GM18951 (cell line): Measurements from ENCODE around the gene COG5.

ENCODE experiments used
- POLR2A ChIP-seq: IDR thresholded peaks from 4 replicates; pipeline ENCODE4 v1.6.1; 2011; ENCODE audit warnings: mild to moderate bottlenecking; ENCODE audit not compliant: insufficient read length, insufficient read depth; ENCODE audit errors: extremely low read depth
- in situ Hi-C: fragments of 300-500 bp; cut with MboI; formaldehyde crosslinking; loops from one replicate; pipeline ENCODE4 v1.12.0; 2022; ENCODE audit warnings: low sequenced_read_pairs, mixed read lengths, inconsistent platforms; ENCODE audit not compliant: unreplicated experiment

The COG5 gene

DNA sequence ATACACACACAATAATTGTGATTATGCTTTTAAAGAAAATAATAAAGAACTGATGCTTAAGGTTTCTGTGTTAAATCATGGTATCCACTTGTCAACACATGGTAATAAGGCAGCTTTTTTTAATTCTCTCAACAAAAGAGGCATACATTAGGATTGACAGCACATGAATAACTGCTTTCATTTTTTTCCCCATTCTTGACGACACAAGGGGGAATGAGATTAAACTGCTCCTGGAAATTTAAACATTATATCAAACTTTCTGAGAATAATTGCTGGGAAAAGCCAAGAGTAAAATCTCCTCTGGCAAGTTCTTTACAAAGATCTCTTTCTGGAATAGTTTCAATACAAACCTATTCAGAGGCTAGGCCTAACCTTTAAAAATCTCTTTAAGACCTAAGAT lies 192.9 kb downstream of the COG5 start:
- in situ Hi-C loops: no loop called here
- no peak for TF ChIP-seq POLR2A

GRCh38 chr7:107364787-107365186 lies 198.9 kb downstream of the COG5 start:
- no peak for TF ChIP-seq POLR2A
- in situ Hi-C loops: no loop called here

- in situ Hi-C loops: no loop called here
- TF ChIP-seq POLR2A: no peak
These were observed 204.0 kb downstream of the COG5 start for GRCh38 chr7:107359520-107360316.

DNA sequence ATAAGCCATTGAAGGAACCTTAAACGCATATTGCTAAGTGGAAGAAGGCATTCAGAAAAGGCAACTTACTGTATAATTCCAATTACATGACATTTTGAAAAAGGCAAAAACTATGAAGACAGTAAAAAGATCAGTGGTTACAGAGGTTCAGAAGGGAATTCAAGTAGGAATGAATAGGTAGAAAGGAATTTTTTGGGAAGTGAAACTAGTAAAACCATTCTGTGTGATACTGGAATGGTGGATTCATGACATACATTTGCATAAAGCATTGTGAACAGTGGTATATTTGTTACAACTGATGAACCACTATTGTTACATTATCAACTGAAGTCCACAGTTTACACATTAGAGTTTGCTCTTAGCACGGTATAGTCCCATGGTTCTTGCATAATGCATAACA lies 208.1 kb downstream of the COG5 start:
- no peak for TF ChIP-seq POLR2A
- in situ Hi-C loops: no loop called here

DNA sequence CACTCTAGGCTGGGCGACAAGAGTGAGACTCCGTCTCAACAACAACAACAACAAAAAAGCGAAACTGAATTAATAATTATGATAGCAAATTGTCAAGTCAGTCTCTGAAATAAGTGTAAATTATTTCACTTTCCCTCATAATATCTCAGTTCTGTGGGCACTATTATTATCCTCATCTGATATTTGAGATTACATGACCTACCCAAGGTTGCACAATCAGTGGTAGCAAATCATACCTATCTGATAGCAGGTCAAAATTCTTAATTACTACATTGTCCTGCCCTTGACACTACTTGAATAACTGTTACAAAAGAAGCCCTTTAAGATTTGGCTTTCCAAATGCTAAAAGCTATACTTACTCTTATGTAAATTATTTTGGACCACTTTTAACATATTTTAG lies 209.1 kb downstream of the COG5 start:
- no peak for TF ChIP-seq POLR2A
- in situ Hi-C loops: no loop called here

DNA sequence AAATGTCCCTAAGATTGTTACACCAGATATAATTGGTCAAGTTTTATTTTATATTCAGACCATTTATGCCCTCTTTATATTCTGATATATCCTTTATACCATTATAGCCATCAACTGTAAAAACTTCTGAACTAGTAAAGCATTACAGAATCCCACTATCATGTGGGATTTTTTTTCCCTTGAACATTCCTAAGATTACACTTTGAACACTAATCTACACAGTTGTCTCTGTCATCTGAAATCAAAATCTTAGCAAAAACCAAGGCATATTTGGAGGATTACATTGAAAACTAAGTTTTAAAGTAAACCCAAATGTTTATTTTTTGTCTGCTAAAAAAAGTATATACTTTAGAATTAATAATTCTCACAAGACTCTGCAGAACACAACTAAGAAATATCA lies 210.0 kb downstream of the COG5 start:
- no peak for TF ChIP-seq POLR2A

DNA sequence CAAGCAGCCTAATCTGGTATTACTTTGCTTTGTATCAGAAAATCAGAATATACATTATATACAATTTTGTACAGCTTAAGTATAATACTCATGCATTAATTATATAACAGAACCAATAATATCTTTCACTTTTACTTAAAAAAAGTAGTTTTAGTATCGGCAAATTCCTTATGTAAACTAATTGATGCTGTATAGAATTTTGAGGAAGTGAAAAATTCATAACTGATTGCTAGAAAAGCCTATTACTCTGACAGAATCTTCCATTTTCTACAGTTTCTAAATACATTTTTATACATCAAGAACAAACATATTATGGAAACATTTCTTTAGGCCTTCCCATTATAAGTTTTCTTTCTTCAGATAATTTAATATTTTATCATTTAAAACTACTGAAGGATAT lies 217.8 kb downstream of the COG5 start:
- in situ Hi-C loops: no loop called here
- no peak for TF ChIP-seq POLR2A

More for the DNA sequence above, 210.0 kb downstream of the COG5 start:
- in situ Hi-C loops: no loop called here

DNA sequence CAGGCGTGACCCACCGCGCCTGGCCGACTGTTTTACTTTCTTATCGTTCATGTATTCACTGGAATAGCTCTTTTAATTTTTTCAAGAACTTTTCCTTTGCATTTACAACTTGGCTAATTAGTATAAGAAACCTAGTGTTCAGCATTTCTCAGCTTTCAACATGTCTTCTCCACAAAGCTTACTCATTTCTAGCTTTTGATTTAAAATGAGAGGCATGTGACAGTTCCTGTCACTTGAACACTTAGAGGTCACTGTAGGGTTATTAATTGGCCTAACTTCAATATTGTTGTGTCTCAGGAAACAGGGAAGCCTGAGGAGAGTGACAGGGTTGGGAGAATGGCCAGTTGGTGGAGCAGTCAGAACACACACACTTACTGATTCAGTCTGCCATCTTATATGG lies 218.9 kb downstream of the COG5 start:
- in situ Hi-C loops: no loop called here
- TF ChIP-seq POLR2A: no peak

- TF ChIP-seq POLR2A: no peak
- in situ Hi-C loops: no loop called here
These were observed 219.4 kb downstream of the COG5 start for GRCh38 chr7:107344286-107344685.

DNA sequence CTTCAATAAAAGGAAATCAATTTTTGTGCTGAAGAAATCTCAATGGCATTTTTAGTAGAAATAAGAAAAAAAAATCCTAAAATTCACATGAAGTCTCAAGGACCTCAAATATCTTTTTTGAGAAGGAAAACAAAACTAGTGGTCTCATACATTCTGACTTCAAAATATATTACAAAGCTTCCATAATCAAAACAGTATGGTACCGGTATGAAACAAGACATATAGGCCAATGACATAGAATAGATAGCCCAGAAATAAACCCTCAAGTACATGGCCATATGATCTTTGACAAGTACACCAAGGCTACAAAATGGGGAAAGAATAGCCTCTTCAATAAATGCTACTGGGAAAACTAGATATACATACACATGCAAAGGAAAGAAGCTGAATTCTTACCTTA lies 225.6 kb downstream of the COG5 start:
- in situ Hi-C loops: no loop called here

GRCh38 chr7:107332488-107333269 lies 231.0 kb downstream of the COG5 start:
- in situ Hi-C loops: no loop called here

More for the DNA sequence above, 225.6 kb downstream of the COG5 start:
- TF ChIP-seq POLR2A: no peak

DNA sequence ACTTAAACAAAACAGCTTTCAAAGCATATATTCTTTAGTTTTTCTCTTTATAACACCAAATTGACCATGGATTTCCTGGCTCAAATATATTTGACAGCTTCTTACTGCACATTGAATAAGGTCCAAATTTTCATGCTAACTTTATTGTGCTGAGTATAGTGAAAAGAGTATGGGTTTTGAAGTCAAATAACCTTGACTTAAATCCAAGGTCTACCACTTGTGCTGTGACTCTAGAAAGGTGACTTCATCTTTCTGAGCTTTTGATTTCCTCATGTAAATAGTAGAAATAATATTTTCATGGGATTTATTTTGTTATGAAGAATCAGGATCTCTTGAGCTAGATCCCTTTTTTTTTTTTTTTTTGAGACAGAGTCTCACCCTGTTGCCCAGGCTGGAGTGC lies 233.2 kb downstream of the COG5 start:
- TF ChIP-seq POLR2A: no peak
- in situ Hi-C loops: no loop called here

More at GRCh38 chr7:107332488-107333269, 231.0 kb downstream of the COG5 start:
- no peak for TF ChIP-seq POLR2A

GRCh38 chr7:107327986-107328569 lies 235.6 kb downstream of the COG5 start:
- in situ Hi-C loops: no loop called here
- TF ChIP-seq POLR2A: no peak
